NCI-H1694 treated with DMSO at 0.1 percent for 48 hours (cell line): Measurements from ENCODE around the gene VCL.
"Not testable (repeated sequence)": the region's sequence is repeated elsewhere in the genome, so short reads cannot be mapped to it uniquely, and the experiment has no call there.

Source experiments
- DNase-seq: peaks from one replicate; lab custom pipeline; 2025; lab: John Stamatoyannopoulos, UW

Gene VCL

DNA sequence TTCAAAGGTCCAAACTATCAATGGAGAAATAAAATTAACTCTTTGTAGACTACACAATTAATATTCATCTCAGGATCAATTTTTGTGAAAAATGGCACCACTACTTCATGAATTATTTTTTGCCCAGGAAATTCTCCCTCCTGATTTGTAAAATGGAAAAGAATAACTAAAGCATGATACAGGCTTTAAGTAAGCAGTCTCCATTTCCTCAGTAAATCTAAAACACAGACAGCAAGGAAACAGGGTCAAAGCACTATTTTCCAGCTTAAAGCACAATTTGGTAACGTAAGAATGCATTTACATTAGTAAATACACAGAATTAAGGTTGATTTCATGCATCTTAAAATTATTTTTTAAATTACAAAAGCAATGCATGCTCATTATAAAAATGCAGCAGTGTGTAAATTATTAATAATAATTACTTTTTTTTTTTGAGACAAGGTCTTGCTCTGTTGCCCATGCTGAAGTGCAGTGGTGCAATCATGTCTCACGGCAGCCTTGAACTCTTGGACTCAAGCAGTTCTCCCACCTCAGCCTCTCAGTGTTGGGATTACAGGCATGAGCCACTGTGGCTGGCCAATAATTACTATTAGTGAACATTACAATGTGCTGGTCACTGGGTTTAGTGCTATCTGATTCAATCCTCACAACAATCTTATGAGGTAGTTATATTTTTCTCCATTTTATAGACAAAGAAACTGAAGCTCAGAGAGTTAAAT, 26.1 kb upstream of the VCL start:
- DNase-seq = no peak

GRCh38 chr10:73973427-73973826, 24.5 kb upstream of the VCL start:
- DNase-seq = no peak

GRCh38 chr10:73974309-73974946, 23.5 kb upstream of the VCL start:
- DNase-seq = no peak

- no peak for DNase-seq
Observed at GRCh38 chr10:73975388-73975787, 22.5 kb upstream of the VCL start.

DNA sequence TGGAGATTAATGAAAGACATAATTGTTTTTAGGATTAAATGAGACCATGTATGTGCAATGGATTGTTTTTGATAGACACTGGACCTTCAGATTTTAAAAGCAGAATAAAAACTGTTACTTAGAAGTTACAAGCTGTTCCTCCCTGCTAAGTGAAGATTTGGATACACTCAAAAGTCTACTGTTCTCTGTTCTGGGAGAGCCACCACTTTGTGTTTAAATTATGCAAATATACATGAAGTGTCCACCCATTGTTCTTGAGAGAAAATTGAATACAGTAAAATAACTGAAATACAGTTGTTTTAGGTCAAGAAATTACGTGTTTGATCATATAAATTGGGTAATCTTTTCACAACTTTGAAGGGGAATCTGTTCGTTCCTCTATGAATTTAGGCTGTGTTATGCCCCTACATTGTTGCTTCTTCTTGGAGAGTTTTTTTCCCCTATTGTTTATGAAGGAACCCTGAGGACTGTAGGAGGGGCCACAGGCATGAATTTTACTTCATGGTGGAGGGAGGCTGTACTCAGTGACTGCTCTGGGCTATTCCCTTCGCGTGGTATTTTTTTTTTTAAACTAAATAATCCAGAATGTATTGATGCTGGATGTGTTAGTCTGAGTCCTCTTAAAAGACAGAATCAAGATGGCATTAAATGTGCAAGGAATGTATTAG, 18.6 kb upstream of the VCL start:
- no peak for DNase-seq

DNA sequence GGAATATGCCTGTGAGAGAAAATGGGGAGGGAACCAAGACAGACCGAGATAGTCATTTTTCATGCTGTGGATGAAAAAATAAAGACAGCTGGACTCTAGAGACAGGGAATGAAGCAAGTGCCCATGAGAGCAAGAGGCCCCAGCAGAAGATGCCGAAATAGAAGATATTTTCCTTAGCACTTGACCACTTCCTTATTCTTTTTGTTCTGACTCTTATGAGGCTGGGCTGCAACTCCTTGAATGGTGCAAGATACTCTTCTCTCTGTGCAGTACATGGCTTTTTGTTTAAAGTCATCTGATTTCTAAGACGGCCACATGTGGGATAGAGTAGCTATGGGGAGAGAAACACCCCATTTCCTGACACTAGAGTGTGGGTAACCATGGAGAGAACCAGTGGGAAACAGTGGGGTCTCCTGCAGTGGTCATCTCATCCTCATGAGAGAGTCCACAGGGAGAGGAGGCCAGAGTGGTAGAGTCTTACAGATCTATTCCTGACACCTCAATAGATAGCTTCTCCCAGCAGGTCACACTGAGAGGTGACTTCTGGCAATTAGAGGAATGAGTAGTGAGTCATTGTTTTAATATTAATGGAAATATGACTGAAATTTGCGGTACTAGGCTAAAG, 18.0 kb upstream of the VCL start:
- no peak for DNase-seq

DNA sequence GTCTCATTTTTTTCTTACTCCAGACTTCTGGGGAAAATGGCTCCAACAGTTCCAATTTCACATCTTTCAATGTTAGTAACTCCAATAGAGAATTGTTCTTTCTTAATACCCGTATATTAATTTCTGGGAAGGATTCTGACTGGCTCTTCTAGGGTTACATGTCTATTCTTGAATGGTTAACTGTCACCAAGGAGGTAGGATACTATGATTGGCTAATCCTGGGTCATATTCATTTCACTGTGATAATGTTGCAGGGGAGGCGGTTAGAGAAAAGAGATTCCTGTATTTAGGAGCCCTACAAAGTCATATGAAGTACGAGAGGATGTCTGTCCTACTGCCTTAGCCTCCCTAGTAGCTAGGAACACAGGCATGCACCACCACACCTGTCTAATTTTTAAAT, 16.1 kb upstream of the VCL start:
- DNase-seq = no peak

GRCh38 chr10:73983096-73984047, 14.5 kb upstream of the VCL start:
- DNase-seq = no peak

DNA sequence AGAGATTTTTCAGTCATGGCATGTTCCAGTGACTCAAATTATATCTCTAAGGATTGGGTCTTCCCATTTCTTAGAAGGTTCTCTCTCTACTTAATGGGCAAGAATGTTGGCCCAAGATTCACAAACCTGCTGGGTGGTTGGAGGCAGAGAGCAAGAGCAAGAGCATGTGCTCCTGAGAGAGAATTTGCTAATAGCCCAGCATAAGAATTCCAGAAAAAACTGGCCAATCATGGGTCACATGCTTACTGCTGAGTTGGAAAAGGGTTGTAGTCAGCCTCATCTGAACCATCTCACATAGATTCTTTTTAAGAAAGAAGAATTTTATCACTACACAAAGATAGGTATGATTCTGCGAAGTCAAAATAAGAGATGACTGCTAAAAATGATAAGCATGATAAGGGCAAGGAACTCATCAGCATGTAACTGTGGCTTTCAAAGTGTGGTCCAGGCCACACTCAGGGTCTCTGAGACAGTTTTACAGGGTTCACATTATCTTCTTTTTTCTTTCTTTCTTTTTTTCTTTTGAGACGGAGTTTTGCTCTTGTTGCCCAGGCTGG, 8.2 kb upstream of the VCL start:
- no peak for DNase-seq

DNA sequence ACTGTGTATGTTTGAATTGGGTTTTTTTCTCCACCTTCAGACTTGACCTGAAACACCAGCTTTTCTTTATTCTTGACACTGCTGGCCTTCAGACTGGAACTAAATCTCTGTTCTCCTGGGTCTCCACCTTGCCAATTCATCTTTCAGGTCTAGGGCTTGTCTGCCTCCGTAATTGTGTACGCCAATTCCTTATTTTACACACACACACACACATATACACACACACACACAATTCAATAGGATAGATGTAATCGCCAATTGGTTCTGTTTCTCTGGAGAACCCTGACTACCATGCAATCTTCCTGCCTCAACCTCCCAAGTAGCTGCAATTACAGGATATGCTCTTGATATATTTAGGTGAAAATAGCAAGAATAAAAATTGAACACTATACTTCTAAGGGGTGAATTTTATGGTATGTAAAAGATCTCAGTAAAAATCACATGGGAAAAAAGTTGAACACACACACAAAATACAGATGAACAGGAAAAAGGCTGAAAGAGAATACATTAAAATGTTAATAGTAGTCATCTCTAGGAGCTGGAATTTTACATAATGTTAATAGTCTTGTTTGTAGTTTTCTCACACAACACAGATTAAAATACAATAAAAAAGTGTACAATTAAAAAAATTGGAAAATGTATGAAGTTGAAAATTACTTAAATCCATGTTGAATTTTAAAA, 6.6 kb upstream of the VCL start:
- DNase-seq = no peak

DNA sequence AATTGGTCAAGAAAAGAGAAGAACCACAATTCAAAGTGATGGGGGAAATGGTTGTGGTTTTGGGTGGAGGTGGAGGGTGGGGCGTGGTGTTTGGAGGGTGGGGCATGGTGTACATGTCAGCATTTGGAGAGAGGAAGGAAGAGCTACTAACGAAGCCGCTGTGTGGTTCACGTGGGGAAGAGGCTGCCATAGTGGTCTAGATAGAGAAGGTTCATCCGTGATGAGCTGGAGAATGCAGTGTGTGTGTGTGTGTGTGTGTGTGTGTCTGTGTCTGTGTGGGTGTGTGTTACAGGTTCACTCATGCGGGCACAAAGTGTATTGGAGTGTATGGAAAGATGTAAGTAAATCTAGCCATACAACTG, 6.1 kb upstream of the VCL start:
- no peak for DNase-seq

DNA sequence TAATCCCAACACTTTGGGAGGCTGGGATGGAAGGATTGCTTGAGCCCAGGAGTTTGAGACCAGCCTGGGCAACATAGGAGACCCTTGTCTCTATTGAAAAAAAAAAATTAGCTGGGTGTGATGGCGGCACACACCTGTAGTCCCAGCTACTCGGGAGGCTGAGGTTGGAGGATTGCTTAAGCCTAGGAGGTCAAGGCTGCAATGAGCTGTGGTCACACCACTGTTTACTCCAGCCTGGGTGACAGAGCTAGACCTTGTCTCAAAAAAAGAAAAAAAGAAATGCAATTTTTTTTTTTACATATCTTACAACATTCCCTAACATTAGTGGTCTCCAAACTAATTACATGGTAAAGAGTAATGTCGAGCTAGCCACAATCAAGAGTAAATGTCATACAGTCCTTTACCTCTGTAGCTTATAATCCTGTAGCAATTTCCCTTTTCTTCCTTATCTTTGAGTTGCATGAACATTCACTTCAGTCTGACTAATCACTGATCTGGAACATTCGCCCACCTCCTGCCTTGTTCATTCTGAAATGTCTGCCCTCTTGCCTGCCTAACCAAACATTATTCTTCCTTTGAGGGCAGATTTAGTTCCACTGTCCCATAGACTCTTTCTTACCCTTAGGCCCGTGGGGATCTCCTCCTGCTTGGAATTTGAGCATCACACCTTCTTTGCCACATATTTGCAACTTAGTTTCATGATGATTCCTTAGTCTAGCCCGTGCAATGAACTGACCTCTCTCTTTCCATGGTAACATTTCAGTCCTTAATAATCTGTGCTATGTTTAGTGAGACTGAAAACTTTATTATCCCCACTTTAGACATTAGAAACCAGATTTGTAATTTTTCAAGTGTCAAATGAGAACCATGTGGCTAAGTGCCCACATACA, 4.8 kb upstream of the VCL start:
- DNase-seq = no peak

DNA sequence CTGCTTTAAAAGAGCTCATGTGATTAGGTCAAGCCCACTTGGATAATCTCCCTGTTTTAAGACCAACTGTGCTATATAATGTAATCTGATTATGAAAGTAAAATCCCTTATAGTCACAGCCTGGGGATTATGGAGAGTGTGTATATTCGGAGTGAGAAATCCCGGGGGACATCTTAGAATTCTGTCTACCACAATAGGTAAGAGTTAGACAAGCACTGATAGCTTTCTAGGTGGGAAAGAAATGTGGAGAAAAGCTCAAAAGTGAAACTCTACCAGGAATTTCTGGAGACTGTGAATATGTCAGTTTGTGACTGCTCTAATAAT, 2.9 kb upstream of the VCL start:
- no peak for DNase-seq

- peak; percentile 80 for DNase-seq
Observed at GRCh38 chr10:73997461-73997786, 492 bp upstream of the VCL start.

GRCh38 chr10:73998623-73998928, 660 bp downstream of the VCL start:
- no peak for DNase-seq

DNA sequence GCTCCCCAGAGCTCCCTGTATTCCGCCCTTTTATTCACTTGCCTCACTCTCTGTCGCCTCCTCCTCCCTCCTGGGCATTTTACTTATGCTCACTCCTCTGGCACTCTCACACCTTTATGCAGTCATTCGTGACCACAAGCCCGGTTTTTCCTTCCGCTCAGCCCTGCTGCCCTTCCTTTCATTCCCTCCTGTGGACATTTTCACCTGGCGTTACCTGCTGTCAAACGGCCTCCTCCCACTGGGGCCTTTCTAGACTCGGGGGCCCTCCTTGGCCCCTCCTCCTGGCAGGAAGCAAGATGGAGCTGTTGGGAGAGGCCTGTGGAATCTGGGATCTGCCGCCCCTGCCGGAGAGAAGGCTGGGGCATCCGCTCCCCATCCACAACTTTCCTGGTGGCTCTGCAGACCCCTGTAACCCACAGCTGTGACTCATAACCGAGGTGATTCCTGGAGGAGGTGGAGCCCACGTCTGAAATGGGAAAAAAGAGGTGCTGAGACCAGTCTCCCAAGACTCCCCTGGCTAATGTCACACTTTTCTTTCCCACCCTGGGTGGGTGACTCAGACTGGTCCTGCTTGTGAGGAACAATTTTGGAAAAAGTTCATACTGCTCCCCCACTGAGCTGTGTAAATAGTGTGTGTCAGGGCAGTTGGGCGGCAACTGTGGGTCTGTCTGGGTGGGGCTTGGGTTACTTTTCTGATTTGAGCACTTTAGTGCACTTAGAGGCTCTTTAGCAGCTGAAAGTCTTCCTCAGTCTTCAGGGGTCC, 1.2 kb downstream of the VCL start:
- DNase-seq = no peak

DNA sequence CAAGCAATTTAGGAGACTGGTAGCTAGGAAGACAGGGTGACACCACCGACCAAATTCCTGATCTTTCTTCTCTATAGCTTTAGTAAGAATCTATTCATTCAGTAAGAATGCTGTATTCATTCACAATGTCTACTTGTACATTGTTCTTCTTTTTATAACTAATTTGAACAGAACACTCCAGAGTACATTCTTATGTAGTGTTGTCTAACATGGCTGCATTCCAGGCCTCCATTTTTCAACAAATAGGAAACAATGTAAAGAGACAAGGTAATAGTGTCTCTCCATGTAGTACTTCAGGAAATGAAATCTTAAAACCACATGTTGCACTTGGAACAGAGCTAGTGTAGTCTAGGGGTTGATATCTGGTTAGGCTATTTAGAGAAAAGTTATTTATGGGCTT, 1.8 kb downstream of the VCL start:
- DNase-seq = no peak

GRCh38 chr10:74000244-74000643, 2.3 kb downstream of the VCL start:
- DNase-seq = not testable (repeated sequence)

GRCh38 chr10:74000892-74001669, 3.2 kb downstream of the VCL start:
- no peak for DNase-seq
